ENCODE results near the gene ERI3.

- TF ChIP-seq POLR2AphosphoS5 (IDR thresholded peaks at IDR 0.05; ENCODE audit: low read depth, low read length) (no peak), POLR2A (IDR thresholded peaks at IDR 0.05; ENCODE audit: low read depth, low read length) (no peak), TAF1 (IDR thresholded peaks at IDR 0.05; ENCODE audit: borderline replicate concordance, low read depth, low read length) (no peak)
Measured at GRCh38 chr1:44294588-44295007, 60.5 kb downstream of the ERI3 start.

Measured in GM12892 (cell line).